HG03571 (cell line): ENCODE results near the gene SCARB2.
"Not testable (repeated sequence)": the region's sequence is repeated elsewhere in the genome, so short reads cannot be mapped to it uniquely, and the experiment has no call there.

Experiments used
- ATAC-seq: cut with Tn5 transposase; IDR thresholded peaks from one replicate; pipeline ENCODE4 v1.9.1; 2021; ENCODE audit not compliant: unreplicated experiment

Gene SCARB2, protein sequence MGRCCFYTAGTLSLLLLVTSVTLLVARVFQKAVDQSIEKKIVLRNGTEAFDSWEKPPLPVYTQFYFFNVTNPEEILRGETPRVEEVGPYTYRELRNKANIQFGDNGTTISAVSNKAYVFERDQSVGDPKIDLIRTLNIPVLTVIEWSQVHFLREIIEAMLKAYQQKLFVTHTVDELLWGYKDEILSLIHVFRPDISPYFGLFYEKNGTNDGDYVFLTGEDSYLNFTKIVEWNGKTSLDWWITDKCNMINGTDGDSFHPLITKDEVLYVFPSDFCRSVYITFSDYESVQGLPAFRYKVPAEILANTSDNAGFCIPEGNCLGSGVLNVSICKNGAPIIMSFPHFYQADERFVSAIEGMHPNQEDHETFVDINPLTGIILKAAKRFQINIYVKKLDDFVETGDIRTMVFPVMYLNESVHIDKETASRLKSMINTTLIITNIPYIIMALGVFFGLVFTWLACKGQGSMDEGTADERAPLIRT

DNA sequence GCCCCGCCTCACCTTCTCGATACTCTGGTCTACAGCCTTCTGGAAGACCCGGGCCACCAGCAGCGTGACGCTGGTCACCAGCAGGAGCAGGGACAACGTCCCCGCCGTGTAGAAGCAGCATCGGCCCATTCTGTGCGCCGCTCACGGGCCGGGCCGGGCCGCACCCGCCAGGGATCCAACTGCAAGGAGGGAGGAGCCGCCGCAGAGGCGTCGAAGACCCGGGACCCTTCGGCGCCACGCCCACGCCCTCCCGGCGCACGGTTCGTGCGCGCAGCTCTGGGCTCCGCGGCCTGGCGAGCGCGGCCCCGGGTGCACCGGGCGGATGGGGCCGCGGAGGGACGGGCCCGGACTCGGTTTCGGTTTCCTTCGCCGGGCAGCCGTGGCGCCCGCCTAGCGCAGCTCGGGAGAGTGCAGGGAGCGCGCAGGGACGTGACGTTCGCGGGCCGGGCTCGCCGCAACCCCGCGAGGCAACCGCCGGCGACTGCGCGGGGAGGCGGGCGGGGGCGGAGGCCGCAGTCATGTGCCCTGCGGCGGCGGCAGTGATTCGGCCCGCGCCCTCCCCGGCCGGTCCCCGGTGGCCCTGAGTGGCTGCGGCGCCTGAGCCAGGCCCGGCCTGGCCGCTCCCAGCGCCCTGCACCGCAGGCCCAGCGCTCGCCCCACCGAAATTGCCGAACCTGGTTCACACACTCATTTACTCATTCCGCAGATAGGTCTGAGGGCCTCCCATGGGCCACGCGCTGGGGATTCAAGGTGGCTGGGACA lies at the start of gene SCARB2:
Gene SCARB2, minus strand, starts transcription at position 410 of the 762 bp plus-strand sequence. Its CDS starts 281 bp downstream, at position 129.
- peak; percentile 78 for ATAC-seq

DNA sequence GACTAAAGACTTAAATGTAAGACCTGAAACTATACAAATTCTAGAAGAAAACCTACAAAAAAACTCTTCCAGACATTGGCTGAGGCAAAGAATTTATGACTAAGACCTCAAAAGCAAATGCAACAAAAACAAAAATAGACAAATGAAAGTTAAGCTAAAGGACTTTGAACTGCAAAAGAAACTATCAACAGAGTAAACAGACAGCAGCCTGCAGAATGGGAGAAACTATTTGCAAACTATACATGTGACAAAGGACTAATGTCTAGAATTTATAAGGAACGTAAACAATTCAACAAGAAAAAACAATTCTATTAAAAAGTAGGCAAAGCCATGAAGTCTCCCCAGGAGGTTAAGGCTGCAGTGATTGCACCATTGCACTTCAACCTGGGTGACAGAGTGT lies 46.9 kb upstream of the SCARB2 start:
- no peak for ATAC-seq

DNA sequence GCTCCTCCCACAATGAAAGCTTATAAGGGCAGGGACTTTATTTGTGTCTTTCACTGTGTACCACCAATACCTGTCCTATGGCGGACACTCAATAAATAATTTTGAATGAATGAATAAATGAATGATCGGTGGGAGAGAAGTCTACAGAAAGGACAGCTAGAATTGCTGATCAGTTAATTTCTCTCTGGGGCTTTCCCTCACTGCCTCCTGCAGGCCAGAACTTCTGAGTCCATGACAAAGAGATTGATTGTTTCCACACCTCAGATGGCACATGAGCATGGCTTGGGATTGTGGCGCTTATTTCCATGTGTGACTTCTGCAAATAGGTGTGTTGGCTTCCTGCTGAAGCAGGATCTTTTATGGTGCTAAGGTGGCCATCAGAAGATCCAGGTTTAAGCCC lies 44.2 kb upstream of the SCARB2 start:
- ATAC-seq: no peak

DNA sequence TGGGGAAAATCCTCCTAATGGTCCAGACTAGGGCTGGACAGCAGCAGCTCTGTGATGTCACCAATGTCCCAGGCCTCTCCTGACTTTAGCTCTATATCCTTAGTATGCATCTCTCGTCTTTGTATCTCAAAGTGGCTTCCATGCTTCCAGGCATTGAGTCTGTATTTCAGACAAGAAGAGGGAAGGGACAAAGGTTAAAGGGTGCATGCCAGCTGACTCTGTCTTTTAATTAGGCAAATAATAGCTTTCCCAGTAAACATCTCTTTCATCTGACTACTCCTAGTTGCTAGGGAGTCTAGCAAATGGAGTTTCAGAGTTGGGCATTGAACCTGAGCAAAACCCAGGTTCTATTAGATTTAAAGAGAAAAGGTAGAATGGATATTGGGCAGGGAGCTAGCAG lies 43.3 kb upstream of the SCARB2 start:
- no peak for ATAC-seq

DNA sequence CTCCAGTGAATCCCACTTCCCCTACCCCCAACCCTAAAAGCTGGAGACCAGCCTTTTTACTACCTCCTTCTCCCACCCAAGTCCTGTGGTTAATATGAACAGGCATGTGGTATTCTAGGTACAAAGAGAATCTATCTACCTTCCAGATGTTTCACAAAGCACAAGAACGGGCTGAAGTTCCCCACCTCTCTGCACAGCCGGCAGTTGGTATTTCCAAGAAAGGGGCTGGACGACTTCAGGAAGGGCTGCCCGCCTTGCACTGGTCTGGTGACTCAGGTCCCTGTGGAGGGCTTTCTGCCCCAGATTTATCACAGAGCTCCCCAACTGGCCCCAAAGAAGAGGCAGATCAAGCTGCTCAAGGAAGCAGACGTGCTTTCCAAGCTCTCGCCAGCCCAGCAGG lies 42.4 kb upstream of the SCARB2 start:
- ATAC-seq: no peak

DNA sequence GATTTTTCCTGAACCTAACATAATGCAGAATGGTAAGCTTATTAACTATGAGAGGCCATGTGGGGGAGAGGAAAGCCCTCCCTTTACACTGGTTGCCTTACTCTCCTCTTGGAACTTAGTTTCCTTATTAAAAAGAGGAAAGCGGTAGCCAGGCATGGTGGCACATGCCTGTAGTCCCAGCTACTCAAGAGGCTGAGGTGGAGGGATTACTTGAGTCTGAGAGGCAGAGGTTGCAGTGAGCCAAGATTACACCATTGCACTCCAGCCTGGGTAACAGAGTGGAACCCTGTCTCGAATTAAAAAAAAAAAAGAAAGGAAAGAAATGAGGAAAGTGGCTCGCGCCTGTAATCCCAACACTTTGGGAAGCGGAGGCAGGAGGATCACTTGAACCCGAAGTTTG lies 39.9 kb upstream of the SCARB2 start:
- ATAC-seq: no peak

DNA sequence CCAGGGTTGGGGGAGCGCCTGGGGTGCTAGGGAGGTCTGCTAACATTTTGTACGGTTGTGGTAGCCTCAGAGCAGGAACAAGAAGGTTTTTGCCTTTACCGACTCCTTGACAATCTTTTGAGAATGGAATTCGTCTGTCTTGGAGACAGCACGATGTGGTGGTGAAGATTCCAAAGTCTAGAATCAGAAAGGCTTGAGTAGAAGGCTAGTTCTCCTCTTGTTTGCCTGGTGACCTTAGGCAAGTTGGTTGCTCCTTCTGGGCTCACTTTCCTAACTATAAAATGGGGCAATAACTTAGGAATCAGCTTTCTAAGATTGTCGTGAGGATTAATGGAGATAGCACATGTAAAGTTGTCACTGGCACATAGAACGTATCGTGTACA lies 38.6 kb upstream of the SCARB2 start:
- ATAC-seq: no peak

DNA sequence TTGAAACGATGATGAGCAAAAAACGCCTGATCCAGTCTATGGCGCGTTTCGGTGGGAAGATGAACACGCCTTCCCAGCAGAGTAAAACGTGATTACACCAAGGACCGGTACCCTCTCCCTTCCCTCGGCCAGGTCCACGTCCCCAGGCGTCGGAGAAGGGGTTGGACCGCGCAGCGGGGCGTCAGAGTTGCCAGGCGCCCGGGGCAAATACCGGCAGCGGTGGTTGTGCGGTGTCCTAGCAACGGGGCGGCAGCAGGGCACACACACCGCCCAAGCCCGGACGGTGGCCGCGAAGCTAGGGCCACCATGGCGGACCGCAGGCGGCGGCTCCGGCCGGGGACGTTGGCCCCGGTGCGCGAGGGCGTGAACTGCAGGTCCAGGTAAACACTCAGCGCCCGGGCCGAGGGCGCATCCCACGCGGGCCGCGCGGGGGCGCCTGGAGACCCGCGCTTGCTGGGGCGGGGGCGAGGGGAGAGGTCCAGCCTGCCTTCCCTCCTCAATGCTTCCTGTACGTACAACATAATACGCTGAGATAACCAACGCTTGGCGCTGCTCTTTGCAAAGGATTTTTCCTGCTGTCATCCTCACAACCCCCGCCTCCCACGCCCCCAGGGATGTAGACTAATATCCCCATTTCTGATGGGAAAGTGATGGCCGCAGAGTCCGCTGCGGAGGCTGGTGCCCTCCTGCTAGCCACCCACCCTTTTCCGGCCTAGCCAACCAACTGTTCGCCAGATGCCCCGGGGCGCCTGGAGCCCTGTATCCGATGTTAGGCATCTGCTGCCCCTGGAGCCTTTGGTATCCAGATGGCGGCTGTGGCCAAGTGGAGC lies 38.0 kb upstream of the SCARB2 start, which contains the start of gene FAM47E:
Gene FAM47E, plus strand, starts transcription at position 281 of the 830 bp plus-strand sequence. Its CDS starts 26 bp downstream, at position 307.
- no peak for ATAC-seq

DNA sequence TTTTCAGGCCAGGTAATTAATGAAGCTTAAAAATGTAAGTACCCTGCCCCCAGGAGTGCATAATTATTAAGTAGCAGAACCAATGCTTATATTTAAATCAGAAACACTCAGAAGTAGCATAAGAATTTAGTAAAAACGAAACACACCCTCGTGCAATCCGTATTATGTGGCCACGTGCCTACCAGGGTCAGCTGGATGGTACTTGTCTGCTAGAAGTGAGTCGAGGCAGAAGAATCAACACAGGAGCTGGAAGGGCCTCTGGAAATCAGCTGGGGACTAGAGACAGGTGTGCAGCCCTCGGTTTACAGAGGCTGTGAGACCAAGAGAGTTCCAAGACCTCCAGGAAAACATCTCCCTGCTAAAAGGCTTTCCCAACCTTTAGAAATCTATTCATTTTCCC lies 37.3 kb upstream of the SCARB2 start:
- ATAC-seq: no peak

DNA sequence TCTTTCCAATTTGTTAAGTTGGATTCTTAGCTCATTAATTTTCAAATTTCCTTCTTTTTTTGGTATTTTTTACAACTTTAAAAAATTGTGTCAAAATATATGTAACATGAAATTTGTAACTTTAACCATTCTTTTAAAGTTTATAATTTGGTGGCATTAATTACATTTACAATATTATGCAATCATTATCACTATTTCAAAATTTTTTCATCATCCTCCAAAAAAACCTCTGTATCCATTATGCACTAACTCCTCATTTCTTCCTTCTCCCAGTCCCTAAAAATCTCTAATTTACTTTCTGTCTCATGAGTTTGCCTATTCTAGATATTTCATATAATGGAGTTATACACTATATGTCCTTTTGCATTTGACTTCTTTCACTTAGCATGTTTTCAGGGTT lies 33.2 kb upstream of the SCARB2 start:
- ATAC-seq: no peak

DNA sequence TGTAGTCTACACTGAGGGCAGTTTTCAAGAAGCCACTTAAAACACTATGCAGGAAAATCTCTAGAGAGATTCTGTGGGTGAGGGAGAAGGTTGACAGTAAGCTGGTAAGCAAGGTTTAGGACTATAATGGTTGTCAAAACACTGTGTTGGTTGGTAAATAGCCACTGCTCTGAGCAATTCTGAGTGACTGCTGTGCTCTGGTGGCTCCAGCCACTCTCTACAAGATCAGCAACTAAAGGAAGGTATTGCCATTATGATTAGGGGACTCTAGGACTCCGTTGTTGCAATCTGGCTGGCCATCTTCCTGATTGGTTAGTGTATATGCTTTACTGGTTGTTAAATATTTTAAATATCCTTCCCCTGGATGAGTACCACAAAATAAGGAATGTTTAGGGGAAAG lies 32.4 kb upstream of the SCARB2 start:
- no peak for ATAC-seq

DNA sequence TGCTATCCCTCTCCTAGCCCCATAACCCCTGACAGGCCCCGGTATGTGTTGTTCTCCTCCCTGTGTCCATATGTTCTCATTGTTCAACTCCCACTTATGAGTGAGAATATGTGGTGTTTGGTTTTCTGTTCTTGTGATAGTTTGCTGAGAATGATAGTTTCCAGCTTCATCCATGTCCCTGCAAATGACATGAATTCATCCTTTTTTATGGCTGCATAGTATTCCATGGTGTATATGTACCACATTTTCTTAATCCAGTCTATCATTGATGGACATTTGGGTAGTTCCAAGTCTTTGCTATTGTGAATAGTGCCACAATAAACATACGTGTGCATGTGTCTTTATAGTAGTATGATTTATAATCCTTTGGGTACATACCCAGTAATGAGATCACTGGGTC lies 30.3 kb upstream of the SCARB2 start:
- not testable (repeated sequence) for ATAC-seq

DNA sequence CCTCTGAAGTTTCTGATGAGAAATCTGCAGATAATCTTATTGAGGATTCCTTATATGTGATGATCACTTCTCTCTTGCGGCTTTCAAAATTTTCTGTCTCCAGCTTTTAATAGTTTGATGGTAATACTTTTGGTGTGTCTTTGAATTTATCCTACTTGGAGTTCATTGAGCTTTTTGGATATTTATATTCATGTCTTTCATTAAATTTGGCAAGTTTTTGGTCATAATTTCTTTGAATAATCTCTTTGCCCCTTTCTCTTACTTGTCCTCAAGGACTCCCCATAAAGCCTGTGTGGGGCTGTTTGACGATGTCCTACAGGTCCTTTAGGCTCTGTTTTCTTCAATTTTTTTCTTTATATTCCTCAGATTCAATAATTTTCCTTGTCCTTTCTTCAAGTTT lies 26.6 kb upstream of the SCARB2 start:
- ATAC-seq: no peak

DNA sequence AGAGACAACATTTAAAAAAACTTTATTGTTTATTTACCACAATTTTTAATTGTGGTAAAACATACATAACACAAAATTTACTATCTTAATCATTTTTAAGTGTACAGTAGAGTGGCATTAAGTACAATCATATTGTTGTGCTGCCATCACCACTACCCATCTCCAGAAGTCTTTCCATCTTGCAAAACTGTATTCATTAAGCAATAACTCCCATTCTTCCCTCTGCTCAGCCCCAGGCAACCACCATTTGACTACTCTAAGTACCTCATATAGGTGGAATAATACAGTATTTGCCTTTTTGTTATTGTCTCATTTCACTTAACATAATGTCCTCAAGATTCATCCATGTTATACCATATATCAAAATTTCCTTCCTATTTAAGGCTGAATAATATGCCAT lies 25.1 kb upstream of the SCARB2 start:
- no peak for ATAC-seq

DNA sequence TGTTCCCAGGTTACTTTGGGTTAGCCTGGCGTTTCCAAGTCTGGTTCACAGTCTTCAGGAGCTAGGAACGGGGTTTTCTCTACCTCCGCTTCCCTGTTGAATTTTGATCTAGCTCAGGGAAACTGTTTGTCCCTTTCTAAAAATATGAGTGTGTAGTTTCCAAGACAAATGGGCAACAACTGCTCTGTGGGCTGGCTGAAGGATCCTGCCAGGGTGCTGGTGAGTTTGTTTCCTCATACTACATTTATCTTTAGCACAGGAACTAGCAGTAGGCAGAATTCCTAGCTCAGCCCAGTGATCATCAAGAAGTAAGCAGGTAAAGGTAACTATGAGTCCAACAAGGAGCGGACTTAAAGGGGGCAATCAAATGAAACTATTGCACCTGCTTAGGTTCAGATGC lies 24.6 kb upstream of the SCARB2 start:
- no peak for ATAC-seq

DNA sequence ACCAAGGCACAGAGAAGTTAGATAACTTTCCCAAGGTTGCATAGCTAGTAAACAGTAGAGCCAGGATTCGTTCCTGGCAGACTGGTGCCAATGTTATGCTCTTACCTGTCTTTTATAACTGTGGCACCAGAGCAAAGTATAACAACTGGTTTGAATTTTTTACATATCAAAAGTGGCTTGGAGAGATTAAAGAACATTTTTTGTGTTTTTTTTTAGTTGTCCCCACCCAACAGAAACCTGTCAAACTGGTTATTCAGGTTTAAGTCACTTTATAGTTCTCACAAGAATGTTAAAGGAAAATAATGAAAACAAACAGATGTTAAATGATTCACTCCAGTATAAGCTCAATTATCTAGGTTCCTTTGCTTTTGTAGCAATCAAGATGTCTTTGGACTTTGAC lies 22.3 kb upstream of the SCARB2 start:
- no peak for ATAC-seq

DNA sequence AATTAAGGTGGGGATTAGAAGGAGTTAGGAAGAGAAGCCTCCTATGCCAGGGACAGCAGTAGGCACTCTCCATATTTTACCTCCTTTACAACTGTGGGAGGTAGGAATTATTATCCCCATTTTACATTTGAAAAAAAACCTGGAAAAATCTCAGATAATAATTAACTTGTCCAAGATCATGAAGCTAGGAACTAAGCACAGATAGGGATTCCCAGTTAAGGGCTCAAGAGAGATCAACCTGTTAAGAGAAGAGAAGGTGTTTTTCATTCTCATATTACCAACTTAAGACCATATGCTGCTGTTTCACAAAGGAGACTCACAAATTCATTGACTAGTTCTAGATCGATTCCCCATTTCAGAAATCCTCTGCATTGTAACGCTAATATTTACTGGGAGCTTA lies 21.8 kb upstream of the SCARB2 start:
- no peak for ATAC-seq

DNA sequence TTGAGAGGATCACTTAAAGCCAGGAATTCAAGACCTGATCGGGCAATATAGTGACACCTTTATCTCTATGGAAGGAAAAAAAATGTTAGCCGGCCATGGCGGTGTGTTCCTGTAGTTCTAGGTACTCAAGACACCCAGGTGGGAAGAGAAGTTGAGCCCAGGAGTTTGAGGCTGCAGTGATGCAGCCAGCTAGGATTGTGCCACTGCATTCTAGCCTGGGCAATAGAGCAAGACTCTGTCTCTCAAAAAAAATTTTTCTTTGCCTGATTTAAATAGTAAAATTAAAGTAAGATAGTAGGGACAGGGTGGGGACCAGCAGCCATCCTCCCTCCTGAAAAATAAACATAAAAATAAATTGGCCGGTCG lies 21.0 kb upstream of the SCARB2 start:
- ATAC-seq: no peak

DNA sequence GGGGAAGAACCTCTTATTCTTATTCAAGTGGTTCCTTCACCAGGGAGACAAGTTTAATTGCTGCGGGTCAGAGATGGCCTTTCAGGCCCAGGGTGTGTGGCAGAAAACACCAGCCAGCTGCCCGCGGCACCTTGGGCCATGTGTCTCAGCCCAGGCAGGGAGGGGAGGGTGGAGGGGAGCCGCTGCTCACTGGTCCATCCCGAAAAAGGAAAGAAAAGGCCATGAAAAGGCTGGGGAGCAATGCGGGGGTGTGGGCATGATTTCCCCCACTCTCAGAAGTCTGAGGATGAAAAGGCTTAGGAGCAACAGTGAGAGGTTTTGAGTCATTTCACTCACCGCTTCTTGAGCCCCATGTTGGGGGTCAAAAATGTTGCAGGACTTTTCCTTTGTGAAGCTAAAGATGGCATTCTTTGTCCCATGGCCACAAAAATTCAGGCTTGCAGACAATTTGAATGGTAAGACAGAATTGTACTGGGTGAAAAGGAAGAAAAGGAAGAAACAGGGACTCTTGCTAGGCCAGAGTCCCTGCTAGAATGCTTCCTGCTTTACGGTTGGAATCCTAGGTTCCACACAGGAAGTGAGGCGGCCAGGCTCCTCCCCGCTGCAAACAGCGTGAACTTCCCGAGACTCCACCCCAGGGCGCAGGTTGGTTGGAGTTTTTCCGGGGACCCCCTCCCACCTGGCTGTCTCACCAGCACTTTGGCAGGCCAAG lies 20.5 kb upstream of the SCARB2 start:
- ATAC-seq: no peak

DNA sequence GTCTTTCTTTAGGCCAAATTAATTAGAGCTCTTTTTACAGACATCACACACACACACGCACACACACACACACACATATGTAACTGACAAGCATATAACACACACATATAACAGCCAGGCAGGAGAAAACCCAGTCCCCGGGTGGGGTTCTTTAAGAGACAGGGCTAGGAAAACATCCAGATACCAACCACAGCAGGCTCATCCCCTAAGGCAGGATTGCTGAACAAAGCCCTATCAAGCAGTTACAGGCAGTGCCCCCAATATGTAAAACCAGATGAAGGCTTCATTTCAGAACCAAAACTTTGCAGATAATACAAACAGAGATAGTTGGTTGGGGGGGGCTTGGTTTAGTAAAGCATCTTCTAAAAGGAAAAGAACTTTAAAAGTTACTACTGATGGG lies 19.9 kb upstream of the SCARB2 start:
- no peak for ATAC-seq

DNA sequence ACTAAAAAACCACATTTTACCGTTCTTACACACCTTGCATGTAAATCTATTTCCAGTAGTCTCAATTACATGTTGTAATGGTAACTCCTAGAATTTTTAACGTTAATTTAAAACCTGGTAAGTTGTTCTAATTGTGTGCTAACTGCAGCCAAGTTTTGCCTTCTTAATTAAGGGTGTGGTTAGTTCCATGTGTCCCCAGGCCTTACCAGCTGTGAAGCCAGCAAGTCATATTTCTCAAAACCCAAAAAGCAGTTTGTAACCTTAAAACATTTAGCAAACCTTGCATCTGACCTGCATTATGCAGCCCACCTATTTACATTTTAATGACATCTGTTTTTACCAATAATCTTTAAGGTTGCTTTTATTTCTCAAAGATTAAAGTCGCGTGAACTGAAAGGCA lies 19.5 kb upstream of the SCARB2 start:
- no peak for ATAC-seq
